Thymus (tissue), 11 donors: ENCODE measurements around the gene SLC5A4. TPM values are rescaled to one million over a fixed set of nuclear protein-coding genes. Genes with fewer than 3 reads are reported as not detected.

ENCODE experiments used
- DNase-seq, 9 donors: peaks; one replicate each; pipeline ENCODE4 v3.0.0-alpha.2; 2013; ENCODE audit warnings: low spot score in 9 of 9, low read depth in 6 of 9, missing footprints in 1 of 9
- H3K27ac ChIP-seq, 2 donors: one replicate each; pipeline ENCODE4 v1.5.1; 2013; ENCODE audit warnings: control low read depth in 1 of 2, low read depth in 1 of 2, low read length in 1 of 2, mild to moderate bottlenecking in 1 of 2, moderate library complexity in 1 of 2
- H3K27me3 ChIP-seq, 2 donors: one replicate each; pipeline ENCODE4 v1.5.1; 2013; ENCODE audit warnings: low read length in 1 of 2; ENCODE audit not compliant: control insufficient read depth in 2 of 2, insufficient read depth in 1 of 2
- H3K36me3 ChIP-seq, 2 donors: one replicate each; pipeline ENCODE4 v1.5.1; 2013; ENCODE audit warnings: low read length in 1 of 2, mild to moderate bottlenecking in 1 of 2, moderate library complexity in 1 of 2; ENCODE audit not compliant: control insufficient read depth in 2 of 2, insufficient read depth in 2 of 2
- H3K4me1 ChIP-seq, 2 donors: one replicate each; pipeline ENCODE4 v1.5.1; 2013; ENCODE audit warnings: low read length in 2 of 2; ENCODE audit not compliant: control insufficient read depth in 2 of 2, insufficient read depth in 2 of 2
- H3K4me3 ChIP-seq, 2 donors: one replicate each; pipeline ENCODE4 v1.5.1; 2013; ENCODE audit warnings: low read length in 2 of 2, control low read depth in 1 of 2, mild to moderate bottlenecking in 1 of 2
- H3K9me3 ChIP-seq, 2 donors: one replicate each; pipeline ENCODE4 v1.5.1; 2013; ENCODE audit warnings: low read length in 1 of 2, mild to moderate bottlenecking in 1 of 2; ENCODE audit not compliant: control insufficient read depth in 2 of 2, insufficient read depth in 1 of 2
- WGBS: extraction: QIAGEN DNeasy Blood & Tissue Kit; methylation state at CpG from one replicate; pipeline ENCODE4 v1.1.7; 2013; 5-methylcytosine and 5-hydroxymethylcytosine counted together
- polyA plus RNA-seq: library from polyadenylated mRNA; stranded (reverse); fragments of 200-250 nt; gene quantifications from one replicate; pipeline ENCODE4 v1.2.3, GENCODE V29; 2013
- total RNA-seq: library from RNA; stranded (reverse); fragments of 120-200 nt; gene quantifications from one replicate; pipeline ENCODE4 v1.2.4, GENCODE V29; 2013
- donor health status: healthy.

SLC5A4 gene
- total and polyA plus RNA-seq, 2 donors: 0.09 to 0.18 TPM

DNA sequence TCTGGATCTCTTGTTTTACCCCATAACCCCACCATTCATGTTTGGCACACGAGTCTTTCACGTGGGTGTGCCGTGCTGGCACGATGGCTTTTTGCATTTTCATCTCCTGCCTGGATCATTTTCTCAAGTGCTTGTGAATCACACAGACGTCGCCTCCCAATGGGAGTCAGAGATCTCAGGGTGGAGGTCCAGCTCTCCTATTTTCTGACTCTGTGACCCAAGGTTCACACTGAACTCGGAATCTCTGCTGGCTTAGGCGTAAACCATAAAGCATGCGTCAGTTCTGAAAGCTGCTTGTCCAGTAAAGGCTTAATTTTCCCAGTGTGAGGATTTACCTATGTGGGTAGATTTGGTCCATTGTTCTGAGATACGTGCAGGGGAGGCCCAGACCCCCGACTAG is 80.0 kb downstream of the SLC5A4 start:
- Histone ChIP-seq H3K9me3 (no peaks in the 10 kb centered on the region), H3K4me3 (no peak overlapping the region), H3K27ac (no peak overlapping the region), H3K36me3 (no peaks in the 10 kb centered on the region), H3K4me1 (peaks cover 0 to 2% of the 10 kb centered on the region in 2 donors), H3K27me3 (peaks cover 12 to 39% of the 10 kb centered on the region in 2 donors)
- no peak for DNase-seq
- WGBS: 92% methylated on average over 11 of the region's 11 CpGs

Other genes with a start within 250 kb of the SLC5A4 start
- 0.24 TPM for gene SLC5A1, start 212.1 kb downstream of the SLC5A4 start, total RNA-seq
- 0.52 TPM for gene SLC5A1, start 212.1 kb downstream of the SLC5A4 start, polyA plus RNA-seq
- gene C22orf42, start 96.0 kb downstream of the SLC5A4 start, total RNA-seq: 0.19 TPM
- 0.59 TPM for gene C22orf42, start 96.0 kb downstream of the SLC5A4 start, polyA plus RNA-seq
- gene RFPL2, start 50.3 kb downstream of the SLC5A4 start, total RNA-seq: 0.19 TPM
- 0.23 TPM for gene RFPL2, start 50.3 kb downstream of the SLC5A4 start, polyA plus RNA-seq
- not detected for gene RFPL3, start 102.5 kb upstream of the SLC5A4 start, total RNA-seq
- gene RFPL3, start 102.5 kb upstream of the SLC5A4 start, polyA plus RNA-seq: 0.11 TPM
- 114 TPM for gene RTCB, start 156.9 kb upstream of the SLC5A4 start, total RNA-seq
- gene RTCB, start 156.9 kb upstream of the SLC5A4 start, polyA plus RNA-seq: 39.9 TPM
- 0.47 TPM for gene BPIFC, start 209.1 kb upstream of the SLC5A4 start, total RNA-seq
- gene BPIFC, start 209.1 kb upstream of the SLC5A4 start, polyA plus RNA-seq: 0.98 TPM
- 100 TPM for gene FBXO7, start 219.5 kb upstream of the SLC5A4 start, total RNA-seq
- gene FBXO7, start 219.5 kb upstream of the SLC5A4 start, polyA plus RNA-seq: 101 TPM